GM21367 (cell line): Measurements from ENCODE around the gene TAF3.
A peak's percentile ranks its signal among the peaks of the same experiment; 100 is the strongest.
"Not testable (repeated sequence)": the region's sequence is repeated elsewhere in the genome, so short reads cannot be mapped to it uniquely, and the experiment has no call there.

Experiments
- ATAC-seq: cut with Tn5 transposase; IDR thresholded peaks from one replicate; pipeline ENCODE4 v1.9.1; 2021; ENCODE audit not compliant: unreplicated experiment

TAF3 gene, protein sequence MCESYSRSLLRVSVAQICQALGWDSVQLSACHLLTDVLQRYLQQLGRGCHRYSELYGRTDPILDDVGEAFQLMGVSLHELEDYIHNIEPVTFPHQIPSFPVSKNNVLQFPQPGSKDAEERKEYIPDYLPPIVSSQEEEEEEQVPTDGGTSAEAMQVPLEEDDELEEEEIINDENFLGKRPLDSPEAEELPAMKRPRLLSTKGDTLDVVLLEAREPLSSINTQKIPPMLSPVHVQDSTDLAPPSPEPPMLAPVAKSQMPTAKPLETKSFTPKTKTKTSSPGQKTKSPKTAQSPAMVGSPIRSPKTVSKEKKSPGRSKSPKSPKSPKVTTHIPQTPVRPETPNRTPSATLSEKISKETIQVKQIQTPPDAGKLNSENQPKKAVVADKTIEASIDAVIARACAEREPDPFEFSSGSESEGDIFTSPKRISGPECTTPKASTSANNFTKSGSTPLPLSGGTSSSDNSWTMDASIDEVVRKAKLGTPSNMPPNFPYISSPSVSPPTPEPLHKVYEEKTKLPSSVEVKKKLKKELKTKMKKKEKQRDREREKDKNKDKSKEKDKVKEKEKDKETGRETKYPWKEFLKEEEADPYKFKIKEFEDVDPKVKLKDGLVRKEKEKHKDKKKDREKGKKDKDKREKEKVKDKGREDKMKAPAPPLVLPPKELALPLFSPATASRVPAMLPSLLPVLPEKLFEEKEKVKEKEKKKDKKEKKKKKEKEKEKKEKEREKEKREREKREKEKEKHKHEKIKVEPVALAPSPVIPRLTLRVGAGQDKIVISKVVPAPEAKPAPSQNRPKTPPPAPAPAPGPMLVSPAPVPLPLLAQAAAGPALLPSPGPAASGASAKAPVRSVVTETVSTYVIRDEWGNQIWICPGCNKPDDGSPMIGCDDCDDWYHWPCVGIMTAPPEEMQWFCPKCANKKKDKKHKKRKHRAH

GRCh38 chr10:7818295-7819120, at the start of gene TAF3:
Gene TAF3 (plus strand): TSS chr10:7818505. CDS start chr10:7818710, 205 bp downstream.
- peak; percentile 85 for ATAC-seq

DNA sequence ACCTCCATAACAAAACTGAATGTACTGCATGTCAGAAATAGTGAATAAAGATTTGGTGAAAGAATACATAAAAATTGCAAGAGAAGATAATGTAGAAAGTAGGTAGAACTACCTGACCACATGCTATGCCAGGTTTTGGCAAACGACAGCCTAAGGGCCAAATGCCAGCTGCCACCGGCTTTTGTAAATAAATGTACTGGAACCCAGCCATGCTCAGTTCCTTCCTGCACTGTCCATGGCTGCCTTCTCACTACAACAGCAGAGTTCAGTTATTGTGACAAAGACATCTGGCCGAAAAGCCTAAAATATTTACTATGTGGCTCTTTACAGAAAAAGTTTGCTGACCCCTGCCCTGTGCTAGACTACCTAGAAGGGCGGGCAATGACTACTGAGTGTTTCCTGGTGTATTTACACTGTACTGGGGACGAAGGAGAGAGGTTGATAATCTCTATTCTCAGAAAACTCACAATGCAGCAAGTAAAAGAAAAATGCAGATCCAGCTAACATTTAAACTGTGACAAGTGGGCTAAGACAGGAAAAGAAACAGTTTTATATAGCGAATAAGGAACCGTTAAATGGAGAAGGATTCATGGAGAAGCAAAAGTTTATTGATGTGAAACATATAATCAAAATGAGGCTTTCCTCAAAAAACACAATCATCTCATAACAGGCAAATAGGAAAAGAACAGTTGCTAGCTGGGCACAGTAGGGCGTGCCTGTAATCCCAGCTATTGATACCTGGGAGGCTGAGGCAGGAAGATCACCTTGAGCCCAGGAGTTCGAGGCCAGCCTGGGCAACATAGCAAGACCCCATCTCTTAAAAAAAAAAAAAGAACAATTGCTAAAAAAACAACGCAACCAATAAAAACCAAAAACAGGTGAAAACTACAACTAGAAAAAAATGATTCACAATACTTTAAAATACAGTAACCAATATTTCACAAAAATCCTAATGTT, 44.2 kb upstream of the TAF3 start:
- no peak for ATAC-seq

GRCh38 chr10:7776777-7777176, 41.5 kb upstream of the TAF3 start:
- ATAC-seq: no peak

GRCh38 chr10:7782194-7782593, 36.1 kb upstream of the TAF3 start:
- not testable (repeated sequence) for ATAC-seq

DNA sequence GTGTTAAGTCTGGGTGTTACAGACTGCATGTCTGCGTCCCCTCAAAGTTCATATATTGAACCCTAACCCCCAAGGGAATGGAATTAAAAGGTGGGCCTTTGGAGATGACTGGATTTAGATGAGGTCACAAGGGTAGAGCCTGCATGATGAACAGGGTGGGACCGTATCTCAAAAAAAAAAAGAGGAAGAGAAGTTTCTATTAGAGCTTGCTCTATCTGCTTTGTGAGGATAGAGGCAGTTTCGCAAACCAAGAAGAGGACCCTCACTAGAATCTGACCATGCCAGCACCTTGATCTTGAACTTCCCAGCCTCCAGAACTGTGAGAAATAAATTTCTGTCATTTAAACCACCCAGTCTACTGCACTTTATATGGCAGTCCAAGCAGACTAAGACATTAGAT, 31.9 kb upstream of the TAF3 start:
- no peak for ATAC-seq

GRCh38 chr10:7787150-7787856, 31.0 kb upstream of the TAF3 start:
- peak; percentile 5 for ATAC-seq

- ATAC-seq: peak; percentile 92
Measured at GRCh38 chr10:7787857-7788638, 30.3 kb upstream of the TAF3 start, which contains the start of the genes ATP5F1C and KIN. Gene ATP5F1C (plus strand): TSS chr10:7788177. CDS start chr10:7788208, 31 bp downstream. Gene KIN (minus strand): TSS chr10:7787993. CDS start chr10:7787933, 60 bp downstream.

- ATAC-seq: peak; percentile 11
Measured at GRCh38 chr10:7788639-7789286, 29.5 kb upstream of the TAF3 start.

DNA sequence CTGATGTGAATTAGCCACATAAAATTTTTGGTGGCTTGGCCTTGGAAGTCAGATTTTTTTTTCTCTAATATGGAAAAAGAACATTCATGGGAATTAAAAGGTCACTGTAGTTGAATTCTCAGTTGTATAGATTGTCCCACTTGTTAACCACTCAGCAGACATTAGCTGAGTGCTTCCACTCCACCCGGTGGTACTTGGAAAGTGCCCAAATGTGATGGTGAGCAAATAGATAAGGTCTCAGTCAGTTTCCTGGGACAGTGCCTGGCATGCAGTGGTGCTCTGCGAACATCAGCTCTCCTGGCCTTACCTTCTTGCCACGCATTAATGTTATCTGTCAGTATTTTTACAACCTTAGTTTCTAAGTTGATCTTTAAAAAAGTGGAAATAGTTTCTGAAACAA, 28.9 kb upstream of the TAF3 start:
- ATAC-seq: no peak

DNA sequence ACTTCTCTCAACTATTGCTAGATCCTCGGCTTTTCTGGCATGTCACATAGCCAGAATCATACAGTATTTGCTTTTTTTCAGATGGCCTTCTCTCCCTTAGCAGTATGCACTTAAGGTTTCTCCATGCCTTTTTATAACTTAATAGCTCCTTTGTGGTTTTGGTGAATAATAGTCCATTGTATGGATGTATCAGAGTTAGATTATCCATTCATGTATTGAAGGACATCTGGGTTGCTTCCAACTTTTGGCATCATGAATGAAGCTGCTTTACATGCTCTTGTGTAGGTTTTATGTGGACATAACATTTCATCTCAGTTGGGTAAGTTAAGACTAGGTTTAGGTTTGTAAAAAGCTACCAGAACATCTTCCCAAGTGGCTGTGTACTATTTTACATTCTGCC, 25.8 kb upstream of the TAF3 start:
- no peak for ATAC-seq

- ATAC-seq: no peak
Measured at GRCh38 chr10:7794251-7795026, 23.9 kb upstream of the TAF3 start.

DNA sequence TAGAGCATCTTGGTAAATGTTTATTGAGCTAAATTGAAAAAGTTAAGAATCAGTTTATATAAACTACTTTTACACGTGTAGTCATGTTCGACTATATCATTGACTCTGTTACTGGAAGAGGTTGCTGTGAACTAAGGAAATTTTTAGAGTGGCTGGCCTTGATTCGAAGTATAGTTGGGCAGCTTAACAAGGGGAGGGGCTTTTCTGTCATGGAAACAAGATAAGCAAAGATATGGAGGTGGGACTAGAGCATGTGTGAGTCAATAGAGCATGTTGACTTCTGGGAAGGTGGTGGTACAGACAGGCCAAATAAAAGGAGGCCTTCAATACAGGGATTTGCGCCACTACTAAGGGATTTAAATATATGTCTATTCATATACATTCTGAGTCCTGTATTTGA, 22.7 kb upstream of the TAF3 start:
- no peak for ATAC-seq

- ATAC-seq: no peak
Measured at GRCh38 chr10:7797582-7797981, 20.7 kb upstream of the TAF3 start.

GRCh38 chr10:7802606-7803005, 15.7 kb upstream of the TAF3 start:
- ATAC-seq: no peak

- no peak for ATAC-seq
Measured at GRCh38 chr10:7804216-7804615, 14.1 kb upstream of the TAF3 start.

GRCh38 chr10:7804741-7805140, 13.6 kb upstream of the TAF3 start:
- no peak for ATAC-seq

- ATAC-seq: no peak
Measured at GRCh38 chr10:7808686-7809267, 9.5 kb upstream of the TAF3 start.
